Karpas-422 (cell line): Measurements from ENCODE around the gene SLFN12. TPM values are rescaled to one million over a fixed set of nuclear protein-coding genes. Genes with fewer than 3 reads are reported as not detected.

Experiments
- DNase-seq: peaks from one replicate; pipeline ENCODE4 v3.0.0-alpha.2; 2015
- H2AFZ ChIP-seq: fragments of 200-600 bp; sonication (generic); 2 replicates; pipeline ENCODE4 v1.6.1; 2014; ENCODE audit warnings: antibody characterized with exemption, low read length, mixed read lengths
- H3K27ac ChIP-seq: fragments of 200-600 bp; sonication (generic); 2 replicates; pipeline ENCODE4 v1.5.1; 2014; ENCODE audit warnings: mild to moderate bottlenecking, low read length, moderate library complexity
- H3K27me3 ChIP-seq: fragments of 200-600 bp; sonication (generic); 2 replicates; pipeline ENCODE4 v1.6.1; 2014; ENCODE audit warnings: low read length, mixed read lengths
- H3K36me3 ChIP-seq: fragments of 200-600 bp; sonication (generic); 2 replicates; pipeline ENCODE4 v1.6.1; 2014; ENCODE audit warnings: low read length, mixed read lengths; ENCODE audit not compliant: insufficient read depth
- H3K4me1 ChIP-seq: fragments of 200-600 bp; sonication (generic); 2 replicates; pipeline ENCODE4 v1.6.1; 2014; ENCODE audit warnings: mild to moderate bottlenecking, low read length, mixed read lengths
- H3K4me2 ChIP-seq: fragments of 200-600 bp; sonication (generic); 2 replicates; pipeline ENCODE4 v1.6.1; 2014; ENCODE audit warnings: low read length, low read depth, mild to moderate bottlenecking; ENCODE audit not compliant: poor library complexity, severe bottlenecking
- H3K4me3 ChIP-seq: fragments of 200-600 bp; sonication (generic); 2 replicates; pipeline ENCODE4 v1.5.1; 2014; ENCODE audit warnings: mild to moderate bottlenecking, antibody characterized with exemption, low read length, mixed read lengths
- H3K79me2 ChIP-seq: fragments of 200-600 bp; sonication (generic); 2 replicates; pipeline ENCODE4 v1.6.1; 2014; ENCODE audit warnings: mild to moderate bottlenecking, low read length, mixed read lengths
- H3K9ac ChIP-seq: fragments of 200-600 bp; sonication (generic); 2 replicates; pipeline ENCODE4 v1.6.0; 2014; ENCODE audit warnings: low read length
- H3K9me2 ChIP-seq: fragments of 200-600 bp; sonication (generic), shearing (Covaris generic); replicated peaks from 2 replicates; pipeline ENCODE4 v1.6.0; 2014; ENCODE audit warnings: mild to moderate bottlenecking, low read length, moderate library complexity; ENCODE audit not compliant: insufficient read depth
- H3K9me3 ChIP-seq: fragments of 300-700, 200-600 bp; sonication (generic); 2 replicates; pipeline ENCODE4 v1.6.1; 2014; ENCODE audit warnings: low read length, mixed read lengths
- H4K20me1 ChIP-seq: fragments of 200-600 bp; sonication (generic); 2 replicates; pipeline ENCODE4 v1.6.1; 2014; ENCODE audit warnings: mild to moderate bottlenecking, antibody characterized with exemption, low read length, low read depth; ENCODE audit not compliant: insufficient read depth
- total RNA-seq: library from RNA; depleted of rRNA; stranded (reverse); fragments of >200 nt; shearing (Covaris generic); gene quantifications from 2 replicates; pipeline ENCODE4 v1.2.3, GENCODE V29; 2014; ENCODE audit warnings: low replicate concordance

SLFN12 gene
- total RNA-seq, 1 experiment from 2014 or later, result not detected

GRCh38 chr17:35453171-35453570, 20.9 kb upstream of the SLFN12 start:
- Histone ChIP-seq H3K4me1 (no peaks in the 10 kb centered on the region), H3K9me3 (no peaks in the 10 kb centered on the region), H3K36me3 (no peaks in the 10 kb centered on the region), H4K20me1 (no peaks in the 10 kb centered on the region), H3K4me3 (no peak overlapping the region), H3K27ac (no peak overlapping the region), H2AFZ (no peak overlapping the region), H3K27me3 (0 out of 2 replicates have a peak, but pooled peaks cover 3% of the 10 kb centered on the region), H3K4me2 (no peak overlapping the region), H3K79me2 (no peaks in the 10 kb centered on the region), H3K9ac (no peak overlapping the region), H3K9me2 (no peaks in the 10 kb centered on the region)
- no peak for DNase-seq

GRCh38 chr17:35449371-35449931, 17.2 kb upstream of the SLFN12 start:
- no peak overlapping the region for H3K4me3 ChIP-seq
- H2AFZ ChIP-seq, result no peak overlapping the region
- no peaks in the 10 kb centered on the region for H3K36me3 ChIP-seq
- H3K4me1 ChIP-seq, result no peaks in the 10 kb centered on the region
- no peaks in the 10 kb centered on the region for H3K9me2 ChIP-seq
- no peaks in the 10 kb centered on the region for H3K9me3 ChIP-seq
- H3K27me3 ChIP-seq, result 0 out of 2 replicates have a peak, but pooled peaks cover 3% of the 10 kb centered on the region
- H3K9ac ChIP-seq, result no peak overlapping the region
- no peak overlapping the region for H3K4me2 ChIP-seq
- H4K20me1 ChIP-seq, result no peaks in the 10 kb centered on the region
- no peak for DNase-seq
- H3K27ac ChIP-seq, result no peak overlapping the region
- no peaks in the 10 kb centered on the region for H3K79me2 ChIP-seq

DNA sequence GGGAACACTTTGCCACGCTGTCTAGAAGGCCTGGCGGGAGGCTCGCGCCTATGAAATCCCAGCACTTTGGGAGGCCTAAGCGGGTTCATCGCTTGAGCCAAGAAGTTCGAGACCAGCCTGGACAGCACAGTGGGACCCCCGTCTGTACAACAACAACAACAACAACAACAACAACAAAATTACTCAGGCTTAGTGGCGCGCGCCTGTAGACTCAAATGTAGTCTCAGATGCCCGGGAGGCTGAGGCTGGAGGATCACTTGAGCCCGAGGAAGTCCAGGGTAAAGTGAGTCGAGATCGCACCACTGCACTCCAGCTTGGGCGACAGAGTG, 16.6 kb upstream of the SLFN12 start:
- Histone ChIP-seq H3K79me2 (no peaks in the 10 kb centered on the region), H3K4me3 (no peak overlapping the region; the same call in 1 of the 2 replicates), H3K9me2 (no peaks in the 10 kb centered on the region), H3K9me3 (no peaks in the 10 kb centered on the region), H3K4me2 (no peak overlapping the region), H3K27ac (no peak overlapping the region), H4K20me1 (no peaks in the 10 kb centered on the region), H2AFZ (no peak overlapping the region), H3K9ac (no peak overlapping the region), H3K4me1 (no peaks in the 10 kb centered on the region), H3K36me3 (no peaks in the 10 kb centered on the region), H3K27me3 (0 out of 2 replicates have a peak, but pooled peaks cover 3% of the 10 kb centered on the region)
- DNase-seq, result no peak

- Histone ChIP-seq H3K9ac (0 out of 2 replicates have a peak within 1 kb of the TSS, but pooled peaks have one; percentile 35), H3K4me2 (peak within 1 kb of the TSS; percentile 45), H3K79me2 (no peaks in the 10 kb centered on the region), H3K27ac (no peak within 1 kb of the TSS), H2AFZ (peak within 1 kb of the TSS; percentile 58; the same call in 1 of the 2 replicates), H3K4me3 (peak within 1 kb of the TSS; percentile 38; the same call in 1 of the 2 replicates), H3K36me3 (no peaks in the 10 kb centered on the region), H3K27me3 (0 out of 2 replicates have a peak, but pooled peaks cover 3% of the 10 kb centered on the region), H3K4me1 (no peaks in the 10 kb centered on the region), H3K9me3 (no peaks in the 10 kb centered on the region), H3K9me2 (no peaks in the 10 kb centered on the region), H4K20me1 (no peaks in the 10 kb centered on the region)
- no peak for DNase-seq
Measured at GRCh38 chr17:35448214-35448898, 16.1 kb upstream of the SLFN12 start, which contains the start of gene SLFN13. TSS of gene SLFN13 (minus strand) at chr17:35448766. CDS start at chr17:35445680, 3,086 bp downstream.

GRCh38 chr17:35447499-35447898, 15.2 kb upstream of the SLFN12 start:
- no peak for DNase-seq
- H4K20me1 ChIP-seq, result no peaks in the 10 kb centered on the region
- no peak overlapping the region for H3K9ac ChIP-seq
- H3K27ac ChIP-seq, result no peak overlapping the region
- no peaks in the 10 kb centered on the region for H3K9me3 ChIP-seq
- no peaks in the 10 kb centered on the region for H3K36me3 ChIP-seq
- no peaks in the 10 kb centered on the region for H3K4me1 ChIP-seq
- no peak overlapping the region for H3K4me3 ChIP-seq
- no peaks in the 10 kb centered on the region for H3K9me2 ChIP-seq
- H2AFZ ChIP-seq, result no peak overlapping the region
- no peaks in the 10 kb centered on the region for H3K79me2 ChIP-seq
- H3K27me3 ChIP-seq, result no peaks in the 10 kb centered on the region
- no peak overlapping the region for H3K4me2 ChIP-seq

DNA sequence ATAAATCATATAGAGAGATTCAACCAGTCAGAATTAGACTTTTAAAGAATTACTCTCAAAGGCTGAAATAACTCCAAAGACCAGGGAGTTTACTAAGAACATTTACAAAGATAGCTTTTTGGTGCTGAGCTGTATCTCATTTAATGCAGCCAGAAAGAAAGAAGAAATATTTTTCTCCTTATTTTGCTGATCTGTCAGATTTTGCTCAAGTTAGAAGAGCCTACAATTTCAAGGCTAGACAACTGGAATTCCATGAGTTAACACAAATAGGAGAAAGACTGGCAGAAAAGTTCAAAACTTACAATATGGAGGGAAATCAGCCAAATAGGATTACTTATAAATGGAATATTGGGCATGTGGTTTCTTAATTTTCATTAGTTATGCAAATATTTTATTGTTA, 6.1 kb upstream of the SLFN12 start:
- Histone ChIP-seq H4K20me1 (0 out of 2 replicates have a peak, but pooled peaks cover 3% of the 10 kb centered on the region), H3K36me3 (no peaks in the 10 kb centered on the region), H3K27ac (no peak overlapping the region), H3K4me1 (no peaks in the 10 kb centered on the region), H3K4me2 (no peak overlapping the region), H3K4me3 (no peak overlapping the region), H3K79me2 (no peaks in the 10 kb centered on the region), H2AFZ (no peak overlapping the region), H3K9me2 (no peaks in the 10 kb centered on the region), H3K27me3 (no peaks in the 10 kb centered on the region), H3K9me3 (no peaks in the 10 kb centered on the region), H3K9ac (no peak overlapping the region)
- DNase-seq, result no peak

DNA sequence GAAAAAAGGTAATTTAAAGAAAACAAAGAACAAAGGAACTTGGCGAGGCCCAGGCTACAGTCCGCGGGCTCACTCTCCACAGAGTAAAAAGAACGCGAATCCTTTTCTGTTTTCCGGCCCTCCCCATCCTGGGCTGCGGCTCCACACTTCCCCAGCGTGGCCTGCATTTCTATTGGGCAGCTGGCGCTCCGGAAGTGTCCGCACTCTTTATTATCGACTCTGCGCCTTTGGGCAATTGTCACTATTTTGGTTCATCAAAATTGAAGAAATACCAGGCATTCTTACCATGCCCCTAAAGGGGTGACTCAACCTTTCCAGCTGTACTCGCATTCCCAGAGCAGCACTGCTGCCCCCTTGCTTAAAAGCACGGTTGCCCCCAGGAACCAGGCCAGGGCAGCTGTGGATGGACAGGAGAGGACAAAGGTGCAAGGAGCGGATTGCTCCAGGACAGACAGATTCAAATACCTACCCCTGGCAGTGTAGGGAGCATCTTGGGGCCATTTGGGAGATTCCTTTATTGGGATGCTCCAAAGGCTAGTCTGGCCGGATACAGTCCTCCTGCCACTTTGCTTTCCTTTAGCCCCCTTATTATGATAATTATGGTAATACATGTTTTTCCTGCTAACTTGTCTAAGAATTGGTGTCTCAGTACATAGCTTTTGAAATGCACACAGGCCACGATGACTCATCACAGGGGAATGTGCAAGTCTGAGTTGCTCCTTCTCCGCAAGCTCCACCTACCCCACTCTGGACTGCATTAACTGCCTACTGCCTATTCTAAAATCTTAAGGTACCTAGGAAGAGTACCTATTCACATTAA, 985 bp upstream of the SLFN12 start:
- no peaks in the 10 kb centered on the region for H3K79me2 ChIP-seq
- no peak overlapping the region for H2AFZ ChIP-seq
- H3K9me3 ChIP-seq, result no peaks in the 10 kb centered on the region
- no peaks in the 10 kb centered on the region for H3K36me3 ChIP-seq
- H4K20me1 ChIP-seq, result 0 out of 2 replicates have a peak, but pooled peaks cover 3% of the 10 kb centered on the region
- H3K9ac ChIP-seq, result no peak overlapping the region
- H3K27me3 ChIP-seq, result no peaks in the 10 kb centered on the region
- DNase-seq, result no peak
- H3K4me2 ChIP-seq, result no peak overlapping the region
- H3K9me2 ChIP-seq, result no peaks in the 10 kb centered on the region
- H3K4me3 ChIP-seq, result no peak overlapping the region
- H3K4me1 ChIP-seq, result no peaks in the 10 kb centered on the region
- H3K27ac ChIP-seq, result no peak overlapping the region

DNA sequence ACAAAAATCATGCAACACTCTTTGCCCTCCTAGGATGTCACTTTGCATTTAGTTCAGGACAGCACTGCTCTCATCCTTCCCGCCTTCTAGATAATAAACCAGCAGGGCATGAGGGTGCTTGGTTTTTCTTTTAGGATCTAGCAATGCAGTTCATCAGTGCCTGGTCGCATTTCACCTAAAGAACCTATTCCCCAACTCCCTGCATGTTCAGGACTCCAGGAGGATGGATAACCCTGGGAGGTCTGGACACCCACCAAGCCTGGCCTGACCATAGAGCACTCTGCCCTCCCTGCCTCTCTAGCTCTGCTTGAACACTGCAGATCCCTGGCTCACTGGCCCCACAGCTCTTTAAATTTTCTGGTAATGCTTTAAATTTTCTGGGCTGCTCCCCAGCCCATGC, 2.6 kb downstream of the SLFN12 start:
- Histone ChIP-seq H3K9ac (no peak overlapping the region), H3K36me3 (no peaks in the 10 kb centered on the region), H3K4me3 (no peak overlapping the region), H3K27me3 (no peaks in the 10 kb centered on the region), H3K27ac (no peak overlapping the region), H3K4me1 (no peaks in the 10 kb centered on the region), H3K9me2 (no peaks in the 10 kb centered on the region), H3K79me2 (no peaks in the 10 kb centered on the region), H2AFZ (no peak overlapping the region), H3K9me3 (no peaks in the 10 kb centered on the region), H3K4me2 (no peak overlapping the region), H4K20me1 (no peaks in the 10 kb centered on the region)
- no peak for DNase-seq
